Transverse colon (tissue), 4 donors: ENCODE results near the gene NTRK3. TPM values are rescaled to one million over a fixed set of nuclear protein-coding genes. Genes with fewer than 3 reads are reported as not detected.

Source experiments
- DNase-seq: peaks from one replicate; pipeline ENCODE4 v3.0.0-alpha.2; 2019
- H3K27ac ChIP-seq, 4 donors: fragments of 200-600 bp; sonication (generic); 2 replicates each; pipeline ENCODE4 v1.5.1; 2016 to 2018; ENCODE audit warnings: inconsistent platforms in 4 of 4
- H3K27me3 ChIP-seq: fragments of 200-600 bp; sonication (generic); 2 replicates; pipeline ENCODE4 v1.5.1; 2017; ENCODE audit warnings: inconsistent platforms
- H3K36me3 ChIP-seq, 4 donors: fragments of 200-600 bp; sonication (generic); 2 replicates each; pipeline ENCODE4 v1.5.1; 2017 to 2019; ENCODE audit warnings: inconsistent platforms in 4 of 4
- H3K4me1 ChIP-seq, 4 donors: fragments of 200-600 bp; sonication (generic); 2 replicates each; pipeline ENCODE4 v1.5.1; 2017 to 2020; ENCODE audit warnings: inconsistent platforms in 4 of 4
- H3K4me3 ChIP-seq, 4 donors: fragments of 200-600 bp; sonication (generic); 1 replicate in 1 of 4; 2 replicates in 3 of 4; pipeline versions ENCODE4 v1.5.1 to v1.6.1; 2017 to 2019; ENCODE audit warnings: inconsistent platforms in 4 of 4
- H3K9me3 ChIP-seq, 2 donors: fragments of 200-600 bp; sonication (generic); 2 replicates each; pipeline ENCODE4 v1.5.1; 2017 to 2019; ENCODE audit warnings: inconsistent platforms in 2 of 2
- CTCF ChIP-seq, 5 experiments: fragments of 200-600 bp in 3 of 5; fragments of 450-650 bp in 2 of 5; sonication (generic) in 3 of 5; IDR thresholded peaks; 1 replicate in 2 of 5; 2 replicates in 3 of 5; pipeline ENCODE4 v1.5.1; 2016 to 2017; ENCODE audit warnings: antibody characterized with exemption in 5 of 5, inconsistent platforms in 3 of 5, mild to moderate bottlenecking in 2 of 5, moderate library complexity in 1 of 5
- EP300 ChIP-seq: sonication (generic); formaldehyde crosslinking; IDR thresholded peaks from one replicate; pipeline ENCODE4 v1.6.1; 2017; ENCODE audit warnings: antibody characterized with exemption, low read depth
- POLR2A ChIP-seq: fragments of 450-650 bp; IDR thresholded peaks from one replicate; pipeline ENCODE4 v1.6.1; 2016; ENCODE audit warnings: antibody characterized with exemption, mild to moderate bottlenecking, moderate library complexity
- POLR2AphosphoS5 ChIP-seq, 3 donors: sonication (generic); formaldehyde crosslinking; IDR thresholded peaks; one replicate each; pipeline ENCODE4 v1.6.1; 2016; ENCODE audit warnings: antibody characterized with exemption in 3 of 3
- WGBS, 2 donors: methylation state at CpG; one replicate each; pipeline ENCODE4 v1.1.5; 2018; ENCODE audit warnings: low coverage in 1 of 2; 5-methylcytosine and 5-hydroxymethylcytosine counted together
- in situ Hi-C, 4 donors: fragments of 200-750 bp; cut with MboI; loops; one replicate each; pipeline versions ENCODE4 v1.15.0 to v1.15.1; 2017; ENCODE audit warnings: low sequenced_read_pairs in 3 of 4, low pct_ligation_motif_present in 1 of 4, low pct_unique_long_range_greater_than_20kb in 1 of 4
- intact Hi-C: fragments of 100-400 bp; cut with DNase I; formaldehyde crosslinking; loops from one replicate; pipeline ENCODE4 v1.15.1; 2023; ENCODE audit warnings: low total_unique reads
- total RNA-seq, 4 donors: library from RNA; depleted of rRNA; stranded (reverse); fragments of >200 nt; gene quantifications; one replicate each; pipeline ENCODE4 v1.1.0, GENCODE V29; 2016

Gene NTRK3
- total RNA-seq, 4 donors from 2014 or later: 1.1 to 2.8 (median 2.4) TPM

DNA sequence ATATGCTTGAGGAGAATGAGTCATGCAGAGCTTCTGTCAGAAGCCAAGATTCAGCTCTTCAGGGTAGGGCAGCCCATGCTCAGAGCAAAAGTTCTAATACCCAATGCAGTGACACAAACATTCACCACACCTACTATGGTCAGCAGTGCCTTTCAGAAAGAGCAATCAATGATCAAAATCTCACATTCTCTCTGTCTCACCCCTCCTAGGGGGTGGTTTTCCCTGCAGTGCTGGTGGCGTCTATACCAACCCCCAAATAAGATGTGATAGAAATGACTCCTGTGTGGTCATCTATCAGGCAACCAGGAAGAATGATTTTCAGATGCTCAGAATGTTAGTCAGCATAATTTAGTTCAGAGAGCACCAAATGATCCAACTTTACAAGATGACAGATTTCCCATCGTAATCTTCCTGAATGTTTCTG, 385.3 kb downstream of the NTRK3 start:
- DNase-seq: no peak
- WGBS, 2 donors: 60 to 81% methylated on average over 1 to 2 of the region's 2 CpGs
- no peaks in the 10 kb centered on the region for H3K27me3 ChIP-seq
- in situ Hi-C loops: no loop called here
- intact Hi-C loops: no loop called here
- TF ChIP-seq POLR2A (no peak), CTCF (IDR thresholded peaks at IDR 0.05) (no peak), POLR2AphosphoS5 (IDR thresholded peaks at IDR 0.05) (no peak), EP300 (no peak)
- H3K27ac ChIP-seq: no peak overlapping the region
- H3K36me3 ChIP-seq: no peaks in the 10 kb centered on the region
- no peak overlapping the region for H3K4me3 ChIP-seq
- H3K9me3 ChIP-seq: no peaks in the 10 kb centered on the region
- no peaks in the 10 kb centered on the region for H3K4me1 ChIP-seq

GRCh38 chr15:87866961-87867360, 389.6 kb downstream of the NTRK3 start:
- Histone ChIP-seq H3K27ac (no peak overlapping the region), H3K4me3 (no peak overlapping the region), H3K4me1 (no peaks in the 10 kb centered on the region), H3K36me3 (no peaks in the 10 kb centered on the region), H3K9me3 (no peaks in the 10 kb centered on the region), H3K27me3 (no peaks in the 10 kb centered on the region)
- no peak for DNase-seq
- no peak for TF ChIP-seq POLR2AphosphoS5 (IDR thresholded peaks at IDR 0.05)
- no peak for TF ChIP-seq POLR2A
- TF ChIP-seq CTCF (IDR thresholded peaks at IDR 0.05): no peak
- TF ChIP-seq EP300: no peak
- in situ Hi-C loops: no loop called here
- intact Hi-C loops: no loop called here
- 25 to 44% methylated on average over 2 to 3 of the region's 3 CpGs for WGBS, 2 donors

DNA sequence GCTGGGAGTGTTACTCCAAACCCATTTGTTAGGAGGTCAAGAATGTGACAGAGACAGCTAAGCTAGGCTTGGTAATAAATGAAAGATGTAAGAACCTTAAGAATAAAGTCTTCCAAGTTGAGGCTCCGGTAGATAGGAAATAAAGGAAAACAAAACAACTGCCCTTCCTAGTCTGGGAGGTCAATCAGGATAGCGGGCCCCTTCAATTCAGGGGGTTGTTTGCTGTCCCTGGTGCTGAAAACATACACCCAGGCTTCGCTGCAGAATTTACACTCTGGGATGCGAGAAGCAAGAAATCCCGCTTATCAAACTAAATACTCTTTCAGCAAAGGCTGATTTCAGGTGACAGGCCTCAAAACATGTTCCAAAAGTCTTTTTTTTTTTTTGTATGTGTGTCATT, 393.4 kb downstream of the NTRK3 start:
- Histone ChIP-seq H3K4me3 (no peak overlapping the region), H3K9me3 (no peaks in the 10 kb centered on the region), H3K27ac (no peak overlapping the region), H3K27me3 (no peaks in the 10 kb centered on the region), H3K4me1 (no peaks in the 10 kb centered on the region), H3K36me3 (no peaks in the 10 kb centered on the region)
- intact Hi-C loops: no loop called here
- in situ Hi-C loops: no loop called here
- WGBS, 2 donors: 40 to 52% methylated on average over 5 of the region's 5 CpGs
- TF ChIP-seq POLR2AphosphoS5 (IDR thresholded peaks at IDR 0.05): no peak
- no peak for TF ChIP-seq CTCF (IDR thresholded peaks at IDR 0.05)
- no peak for TF ChIP-seq POLR2A
- no peak for TF ChIP-seq EP300
- DNase-seq: no peak

DNA sequence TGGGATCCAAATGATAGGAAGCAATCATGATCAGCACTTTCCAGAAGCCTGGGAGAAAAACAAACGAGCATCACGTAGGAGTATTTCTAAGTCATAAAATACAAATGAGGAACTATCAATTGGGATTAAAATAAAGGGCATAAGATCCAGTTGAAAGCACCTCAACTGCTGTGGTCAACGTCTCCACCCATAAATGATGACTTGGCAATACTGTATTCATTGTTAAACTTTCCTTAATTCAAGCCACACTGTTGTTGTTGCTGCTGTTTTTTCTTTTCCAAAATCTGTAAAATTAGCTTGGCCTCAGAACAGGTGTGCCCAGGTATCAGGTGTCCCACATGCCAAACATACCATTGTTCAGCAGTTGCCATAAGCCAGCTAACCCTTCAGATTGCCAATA, 395.8 kb downstream of the NTRK3 start:
- H3K27ac ChIP-seq: no peak overlapping the region
- WGBS, 2 donors: 44 to 52% methylated on average over 3 of the region's 3 CpGs
- intact Hi-C loops: no loop called here
- no peaks in the 10 kb centered on the region for H3K27me3 ChIP-seq
- H3K4me1 ChIP-seq: no peaks in the 10 kb centered on the region
- no peaks in the 10 kb centered on the region for H3K36me3 ChIP-seq
- no peaks in the 10 kb centered on the region for H3K9me3 ChIP-seq
- in situ Hi-C loops: no loop called here
- no peak overlapping the region for H3K4me3 ChIP-seq
- no peak for DNase-seq
- TF ChIP-seq EP300 (no peak), CTCF (IDR thresholded peaks at IDR 0.05) (no peak), POLR2A (no peak), POLR2AphosphoS5 (IDR thresholded peaks at IDR 0.05) (no peak)
